ENCODE data around the gene KCTD7.
"Not testable (repeated sequence)": the region's sequence is repeated elsewhere in the genome, so short reads cannot be mapped to it uniquely, and the experiment has no call there.

The KCTD7 gene

GRCh38 chr7:66628361-66629221 is at the start of gene KCTD7:
KCTD7 (plus strand) TSS chr7:66628881; CDS start chr7:66629065, 184 bp downstream.
- peak; percentile 85 to 88 for DNase-seq (ENCODE audit: low read depth in 2 of 2)

DNA sequence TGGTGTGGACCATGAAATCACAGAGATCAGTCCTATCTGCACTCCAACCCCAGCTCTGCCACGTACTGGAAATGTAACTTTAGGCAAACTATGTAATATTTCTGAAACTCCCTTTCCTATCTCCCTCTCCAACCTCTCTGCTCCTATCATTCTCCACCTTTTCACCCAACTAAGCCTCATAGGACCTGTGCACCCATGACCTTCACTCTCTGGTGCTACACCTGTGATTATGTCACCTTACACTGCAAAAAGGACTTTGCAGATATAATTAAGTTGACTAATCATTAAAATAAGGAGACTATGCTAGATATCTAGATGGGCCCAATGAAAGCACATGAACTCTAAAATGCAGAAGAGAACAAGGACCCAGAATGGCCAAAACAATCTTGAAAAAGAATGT is 48.3 kb upstream of the KCTD7 start:
- DNase-seq (ENCODE audit: low read depth in 2 of 2) = not testable (repeated sequence)

DNA sequence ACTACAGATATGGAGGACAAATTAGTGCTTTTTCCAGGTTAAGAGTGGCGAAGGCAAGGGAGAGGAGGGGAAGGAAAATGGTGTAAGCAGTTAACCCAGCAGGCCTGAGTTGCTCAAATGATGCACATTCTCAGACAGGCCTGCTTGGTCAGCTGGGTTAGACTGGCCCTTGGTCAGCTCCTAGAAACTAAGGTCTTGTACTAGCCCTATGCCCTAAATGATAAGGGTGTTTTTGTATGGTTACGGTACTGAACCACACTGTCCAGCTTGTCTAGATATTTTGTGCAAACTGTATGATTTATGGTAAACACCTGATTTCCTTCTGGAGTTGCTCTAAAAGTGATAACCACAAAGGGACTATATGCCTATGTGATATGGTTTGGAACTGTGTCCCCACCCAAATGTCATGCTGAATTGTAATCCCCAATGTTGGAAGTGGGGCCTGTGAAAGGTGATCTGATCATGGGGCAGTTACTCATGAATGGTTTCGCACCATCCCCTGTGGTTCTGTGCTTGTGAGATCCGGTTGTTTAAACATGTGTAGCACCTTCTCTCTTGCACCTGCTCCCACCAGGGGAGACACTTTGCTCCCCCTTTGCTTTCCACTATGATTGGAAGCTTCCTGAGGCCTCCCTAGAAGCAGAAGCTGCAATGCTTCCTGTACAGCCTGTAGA is 45.7 kb upstream of the KCTD7 start:
- not testable (repeated sequence) for DNase-seq (ENCODE audit: low read depth in 2 of 2)

DNA sequence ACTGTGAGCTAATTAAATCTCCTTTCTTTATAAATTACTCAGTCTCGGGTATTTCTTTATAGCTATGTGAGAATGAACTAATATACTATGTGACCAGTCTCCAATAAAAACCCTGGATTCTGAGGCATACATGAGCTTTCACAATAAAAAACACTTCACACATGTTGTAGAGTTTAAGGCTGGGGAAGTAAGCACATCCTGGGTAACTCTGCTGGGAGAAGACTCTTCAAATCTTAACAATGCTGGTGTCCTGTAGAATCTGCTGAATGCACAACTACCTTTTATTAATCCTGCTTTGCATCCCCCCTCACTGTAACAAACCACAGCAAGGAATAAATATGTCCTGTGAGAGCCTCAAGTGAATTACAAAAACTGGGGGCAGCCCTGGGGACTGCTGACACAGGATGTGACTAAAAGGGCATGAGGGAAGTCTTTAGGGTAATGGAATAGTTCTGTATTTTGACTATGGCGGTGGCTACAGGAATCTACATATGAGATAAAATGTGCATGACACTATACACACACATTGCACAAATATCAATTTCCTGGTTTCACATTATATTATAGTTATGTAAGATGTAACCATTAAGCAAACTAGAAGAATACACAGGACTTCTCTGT is 45.1 kb upstream of the KCTD7 start:
- DNase-seq (ENCODE audit: low read depth in 2 of 2) = no peak

- no peak for DNase-seq (ENCODE audit: low read depth in 2 of 2)
These were observed 42.5 kb upstream of the KCTD7 start for GRCh38 chr7:66586181-66586580.

DNA sequence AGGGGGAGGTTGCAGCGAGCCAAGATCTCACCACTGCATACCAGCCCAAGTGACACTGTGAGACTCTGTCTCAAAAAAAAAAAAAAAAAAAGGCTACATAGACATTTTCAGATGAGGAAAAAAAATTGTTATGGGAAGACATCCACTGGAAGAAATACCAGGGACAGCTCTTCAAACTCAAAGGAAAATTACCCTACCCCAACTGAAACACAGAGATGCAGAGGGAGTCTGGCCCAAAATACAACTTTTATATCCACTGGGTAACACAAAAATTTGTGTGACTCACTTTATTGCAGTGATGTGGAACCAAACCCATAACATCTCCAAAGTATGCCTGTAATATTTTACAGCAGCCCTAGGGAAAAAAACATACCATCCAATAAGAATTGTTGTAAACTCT is 40.5 kb upstream of the KCTD7 start:
- not testable (repeated sequence) for DNase-seq (ENCODE audit: low read depth in 2 of 2)

DNA sequence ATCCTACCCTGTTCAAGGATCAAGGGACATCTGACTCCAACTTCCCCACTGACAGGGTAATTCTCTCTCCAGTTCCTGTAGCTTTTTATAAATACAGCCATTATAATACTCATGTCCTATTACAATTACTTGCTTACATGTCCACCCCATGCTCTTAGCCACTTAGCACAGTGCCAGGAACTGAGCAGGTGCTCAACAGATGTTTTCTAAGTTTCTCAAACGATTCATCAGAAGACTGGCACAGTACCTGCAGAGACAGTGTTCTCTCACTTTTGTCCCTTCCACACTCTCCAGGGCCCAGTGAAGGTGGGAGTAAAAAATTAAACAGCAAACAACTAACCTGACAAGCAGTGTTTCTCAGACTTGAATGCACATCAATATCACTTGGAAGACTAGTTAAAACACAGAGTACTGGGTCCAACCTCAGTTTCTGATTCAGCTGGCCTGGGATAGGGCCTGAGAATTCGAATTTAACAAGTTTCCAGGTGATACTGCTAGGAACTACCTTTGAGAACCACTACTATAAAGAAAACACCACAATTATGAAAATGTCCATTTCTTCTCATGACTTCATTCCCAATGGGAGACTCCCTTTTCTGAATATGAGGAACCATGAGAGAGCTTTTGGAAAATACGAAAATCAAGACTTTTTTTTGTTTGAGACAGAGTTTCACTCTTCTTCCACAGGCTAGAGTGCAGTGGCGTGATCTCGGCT is 39.7 kb upstream of the KCTD7 start:
- not testable (repeated sequence) for DNase-seq (ENCODE audit: low read depth in 2 of 2)

DNA sequence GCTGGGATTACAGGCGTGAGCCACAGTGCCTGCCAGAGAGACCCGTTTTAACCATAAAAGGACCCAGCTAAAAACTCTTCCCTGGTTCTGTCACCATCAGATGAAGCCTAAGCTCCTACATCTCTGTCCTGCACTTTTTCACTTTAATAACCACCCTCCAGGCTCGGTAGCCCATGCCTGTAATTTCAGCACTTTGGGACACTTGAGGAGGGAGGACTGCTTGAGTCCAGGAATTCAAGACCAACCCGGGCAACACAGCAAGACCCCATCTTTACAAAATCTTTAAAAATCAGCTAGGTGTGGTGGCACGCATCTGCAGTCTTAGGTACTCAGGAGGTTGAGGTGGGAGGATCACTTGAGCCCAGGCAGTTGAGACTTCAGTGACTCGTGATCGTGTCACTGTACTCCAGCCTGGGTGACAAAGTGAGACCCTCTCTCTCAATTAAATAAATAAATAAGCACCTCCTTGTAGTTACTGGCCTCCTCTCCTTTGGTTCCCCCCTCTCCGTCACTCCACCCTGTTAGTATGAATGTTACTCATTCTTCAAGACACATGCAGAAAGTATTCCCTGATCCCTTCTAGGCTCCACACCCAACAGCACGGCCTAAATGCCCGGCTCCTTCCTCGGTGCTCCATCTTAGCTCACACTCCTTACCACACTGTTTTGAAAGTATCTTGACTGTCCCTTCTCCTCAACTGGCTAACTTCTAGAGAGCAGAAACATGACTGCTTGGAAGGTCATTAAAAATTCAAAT is 38.2 kb upstream of the KCTD7 start:
- not testable (repeated sequence) for DNase-seq (ENCODE audit: low read depth in 2 of 2)

GRCh38 chr7:66591058-66591798 is 37.5 kb upstream of the KCTD7 start:
- DNase-seq (ENCODE audit: low read depth in 2 of 2) = not testable (repeated sequence)

DNA sequence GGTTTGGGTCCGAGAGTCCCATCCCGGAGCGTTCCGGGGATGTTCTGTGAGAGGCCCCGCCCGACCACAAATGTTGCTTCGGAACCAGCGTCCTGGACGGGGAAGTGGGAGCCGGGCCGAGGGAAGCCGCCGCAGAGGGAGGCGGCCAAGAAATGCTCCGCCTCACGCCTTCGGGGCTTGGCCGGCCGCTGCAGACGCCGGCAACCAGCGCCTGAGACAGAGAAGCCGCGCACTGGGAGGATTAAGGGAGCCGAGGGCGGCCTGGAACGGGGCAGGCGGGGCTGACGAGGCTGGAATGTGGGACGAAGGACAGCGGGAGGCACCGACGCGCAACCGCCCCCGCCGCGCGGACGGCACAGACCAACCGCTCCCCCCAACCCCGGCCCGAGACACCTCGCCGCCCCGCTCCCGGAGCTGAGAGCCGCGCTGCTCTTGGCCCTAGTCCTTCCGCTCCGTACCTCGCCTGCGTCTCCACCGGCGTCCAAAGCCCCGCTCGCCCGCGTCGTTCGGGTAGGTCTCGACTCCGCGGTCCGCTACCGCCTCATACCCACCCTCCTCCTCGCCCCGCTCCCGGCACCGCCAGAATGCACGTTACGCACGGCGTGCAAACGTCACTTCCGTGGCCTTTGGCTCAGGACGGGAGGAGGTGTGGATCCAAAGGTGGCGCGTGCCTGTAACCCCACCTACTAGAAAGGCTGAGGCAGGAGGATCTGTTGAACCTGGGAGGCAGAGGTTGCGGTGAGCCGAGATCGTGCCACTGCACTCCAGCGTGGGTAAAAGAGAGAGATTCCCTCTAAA is 36.7 kb upstream of the KCTD7 start:
- peak; percentile 80 to 81 for DNase-seq (ENCODE audit: low read depth in 2 of 2)

DNA sequence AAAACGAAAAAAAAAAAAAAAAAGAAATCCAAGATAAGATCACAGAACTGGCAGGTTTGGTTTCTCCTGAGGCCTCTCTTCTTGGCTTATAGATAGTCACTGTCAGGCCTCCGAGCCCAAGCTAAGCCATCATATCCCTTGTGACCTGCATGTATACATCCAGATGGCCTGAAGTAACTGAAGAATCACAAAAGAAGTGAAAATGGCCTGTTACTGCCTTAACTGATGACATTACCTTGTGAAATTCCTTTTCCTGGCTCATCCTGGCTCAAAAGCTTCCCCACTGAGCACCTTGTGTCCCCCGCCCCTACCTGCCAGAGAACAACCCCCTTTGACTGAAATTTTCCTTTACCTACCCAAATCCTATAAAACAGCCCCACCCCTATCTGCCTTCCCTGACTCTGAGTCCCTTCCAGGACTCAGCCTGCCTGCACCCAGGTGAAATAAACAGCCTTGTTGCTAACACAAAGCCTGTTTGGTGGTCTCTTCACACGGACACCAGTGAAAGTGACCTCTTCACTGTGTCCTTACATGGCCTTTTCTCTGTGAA is 36.0 kb upstream of the KCTD7 start:
- DNase-seq (ENCODE audit: low read depth in 2 of 2) = not testable (repeated sequence)

DNA sequence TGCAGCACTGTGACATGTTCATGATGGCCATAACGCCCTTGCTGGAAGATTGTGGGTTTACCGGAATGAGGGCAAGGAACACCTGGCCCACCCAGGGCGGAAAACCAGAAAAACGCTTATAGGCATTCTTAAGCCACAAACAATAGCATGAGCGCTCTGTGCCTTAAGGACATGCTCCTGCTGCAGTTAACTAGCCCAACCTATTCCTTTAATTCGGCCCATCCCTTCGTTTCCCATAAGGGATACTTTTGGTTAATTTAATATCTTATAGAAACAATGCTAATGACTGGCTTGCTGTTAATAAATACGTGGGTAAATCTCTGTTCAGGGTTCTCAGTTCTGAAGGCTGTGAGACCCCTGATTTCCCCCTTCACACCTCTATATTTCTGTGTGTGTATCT is 34.6 kb upstream of the KCTD7 start:
- DNase-seq (ENCODE audit: low read depth in 2 of 2) = not testable (repeated sequence)

GRCh38 chr7:66597461-66597860 is 31.2 kb upstream of the KCTD7 start:
- DNase-seq (ENCODE audit: low read depth in 2 of 2) = no peak

- DNase-seq (ENCODE audit: low read depth in 2 of 2) = no peak
These were observed 26.5 kb upstream of the KCTD7 start for GRCh38 chr7:66602159-66602558.

- no peak for DNase-seq (ENCODE audit: low read depth in 2 of 2)
These were observed 24.5 kb upstream of the KCTD7 start for GRCh38 chr7:66604198-66604597.

- DNase-seq (ENCODE audit: low read depth in 2 of 2) = not testable (repeated sequence)
These were observed 22.0 kb upstream of the KCTD7 start for GRCh38 chr7:66606540-66607291.

- no peak for DNase-seq (ENCODE audit: low read depth in 2 of 2)
These were observed 19.5 kb upstream of the KCTD7 start for GRCh38 chr7:66609176-66609575.

DNA sequence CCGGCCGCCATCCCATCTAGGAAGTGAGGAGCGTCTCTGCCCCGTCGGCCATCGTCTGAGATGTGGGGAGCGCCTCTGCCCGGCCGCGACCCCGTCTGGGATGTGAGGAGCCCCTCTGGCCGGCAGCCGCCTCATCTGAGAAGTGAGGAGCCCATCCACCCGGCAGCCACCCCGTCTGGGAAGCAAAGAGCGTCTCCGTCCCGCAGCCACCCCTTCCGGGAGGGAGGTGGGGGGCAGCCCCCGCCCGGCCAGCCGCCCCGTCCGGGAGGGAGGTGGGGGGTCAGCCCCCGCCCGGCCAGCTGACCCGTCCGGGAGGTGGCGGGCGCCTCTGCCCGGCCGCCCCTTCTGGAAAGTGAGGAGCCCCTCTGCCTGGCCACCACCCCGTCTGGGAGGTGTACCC is 14.1 kb upstream of the KCTD7 start:
- DNase-seq (ENCODE audit: low read depth in 2 of 2) = not testable (repeated sequence)

DNA sequence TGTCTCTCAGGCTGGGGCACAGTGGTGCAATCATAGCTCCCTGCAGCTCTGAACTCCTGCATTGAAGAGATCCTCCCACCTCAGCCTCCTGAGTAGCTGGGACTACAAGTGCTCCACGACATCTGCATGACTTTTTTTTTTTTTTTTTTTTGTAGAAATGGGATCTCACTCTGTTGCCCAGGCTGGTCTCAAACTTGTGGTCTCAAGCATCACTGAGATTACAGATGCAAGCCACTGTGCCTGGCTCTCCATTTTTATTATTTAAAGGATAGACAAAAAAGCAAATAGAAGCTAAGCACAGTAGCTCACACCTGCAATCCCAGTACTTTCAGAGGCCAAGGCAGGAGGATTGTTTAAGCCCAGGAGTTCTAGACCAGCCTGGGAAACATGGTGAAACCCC is 13.0 kb upstream of the KCTD7 start:
- DNase-seq (ENCODE audit: low read depth in 2 of 2) = no peak

Measured in stimulated activated CD4-positive, alpha-beta T cell treated with anti-CD3 and anti-CD28 coated beads, Interleukin-1b, Interleukin-23, amount 100 ng/mL, for 4 hours (primary cell).